ENCODE measurements around the gene ASPSCR1. TPM values are rescaled to one million over a fixed set of nuclear protein-coding genes. Genes with fewer than 3 reads are reported as not detected.
A peak's percentile ranks its signal among the peaks of the same experiment; 100 is the strongest.

The ASPSCR1 gene
- total RNA-seq, 1 donor from 2014 or later = 30.4 TPM

DNA sequence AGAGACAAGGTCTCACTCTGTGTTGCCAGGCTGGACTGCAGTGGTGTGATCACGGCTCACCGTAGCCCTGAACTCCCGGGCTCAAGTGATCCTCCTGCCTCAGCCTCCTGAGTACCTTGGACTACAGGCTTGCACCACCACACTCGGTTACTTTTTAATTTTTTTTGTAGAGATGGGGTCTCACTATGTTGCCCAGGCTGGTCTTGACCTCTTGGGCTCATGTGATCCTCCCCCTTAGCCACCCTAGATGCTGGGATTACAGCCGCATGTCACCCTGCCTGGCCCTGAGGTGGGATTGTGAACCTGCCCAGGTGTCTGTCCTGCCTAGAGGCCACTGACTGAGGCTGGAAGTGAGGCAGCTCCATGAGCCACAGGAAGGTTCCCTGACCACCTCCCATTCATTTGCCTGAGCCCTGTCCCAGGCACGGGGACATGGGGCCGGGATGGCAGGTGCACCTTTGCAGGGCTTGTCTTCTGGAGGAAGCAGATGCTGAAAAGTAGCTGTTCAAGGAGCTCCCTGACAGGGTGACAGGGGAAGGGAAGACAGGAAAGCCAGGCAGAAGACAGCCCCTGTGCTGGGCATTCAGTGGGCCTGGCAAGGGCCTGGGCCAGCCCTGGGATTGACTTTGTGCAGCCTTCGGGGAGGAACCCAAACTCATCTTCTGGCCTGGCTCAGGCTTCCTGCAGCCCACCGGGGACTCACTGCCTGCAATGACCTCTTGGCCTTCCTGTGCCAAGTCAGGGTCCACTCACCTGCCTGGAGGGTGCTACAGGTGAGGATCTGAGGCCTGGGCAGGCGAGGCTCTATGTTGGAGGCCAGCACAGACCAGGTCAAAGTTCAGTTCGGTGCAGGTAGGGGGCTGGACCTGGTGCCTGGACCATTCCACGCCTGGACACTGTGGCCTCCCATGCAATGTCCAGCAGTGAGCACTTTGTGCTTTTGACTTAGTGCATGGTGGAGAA lies 8.3 kb upstream of the ASPSCR1 start:
- TF ChIP-seq, protein P1, sequence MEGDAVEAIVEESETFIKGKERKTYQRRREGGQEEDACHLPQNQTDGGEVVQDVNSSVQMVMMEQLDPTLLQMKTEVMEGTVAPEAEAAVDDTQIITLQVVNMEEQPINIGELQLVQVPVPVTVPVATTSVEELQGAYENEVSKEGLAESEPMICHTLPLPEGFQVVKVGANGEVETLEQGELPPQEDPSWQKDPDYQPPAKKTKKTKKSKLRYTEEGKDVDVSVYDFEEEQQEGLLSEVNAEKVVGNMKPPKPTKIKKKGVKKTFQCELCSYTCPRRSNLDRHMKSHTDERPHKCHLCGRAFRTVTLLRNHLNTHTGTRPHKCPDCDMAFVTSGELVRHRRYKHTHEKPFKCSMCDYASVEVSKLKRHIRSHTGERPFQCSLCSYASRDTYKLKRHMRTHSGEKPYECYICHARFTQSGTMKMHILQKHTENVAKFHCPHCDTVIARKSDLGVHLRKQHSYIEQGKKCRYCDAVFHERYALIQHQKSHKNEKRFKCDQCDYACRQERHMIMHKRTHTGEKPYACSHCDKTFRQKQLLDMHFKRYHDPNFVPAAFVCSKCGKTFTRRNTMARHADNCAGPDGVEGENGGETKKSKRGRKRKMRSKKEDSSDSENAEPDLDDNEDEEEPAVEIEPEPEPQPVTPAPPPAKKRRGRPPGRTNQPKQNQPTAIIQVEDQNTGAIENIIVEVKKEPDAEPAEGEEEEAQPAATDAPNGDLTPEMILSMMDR (IDR thresholded peaks at IDR 0.05) = no peak
- Mint-ChIP-seq H3K4me1 (ENCODE audit: low read depth) (peaks cover 2% of the 10 kb centered on the region), H3K9me3 (ENCODE audit: low read depth) (no peaks in the 10 kb centered on the region), H3K27ac (ENCODE audit: unreplicated experiment) (no peak overlapping the region), H3K27me3 (ENCODE audit: low read depth) (peaks cover 12% of the 10 kb centered on the region), H3K4me3 (ENCODE audit: unreplicated experiment) (no peak overlapping the region), H3K36me3 (ENCODE audit: low read depth) (no peaks in the 10 kb centered on the region)
- DNase-seq (ENCODE audit: low spot score) = peak; percentile 65

DNA sequence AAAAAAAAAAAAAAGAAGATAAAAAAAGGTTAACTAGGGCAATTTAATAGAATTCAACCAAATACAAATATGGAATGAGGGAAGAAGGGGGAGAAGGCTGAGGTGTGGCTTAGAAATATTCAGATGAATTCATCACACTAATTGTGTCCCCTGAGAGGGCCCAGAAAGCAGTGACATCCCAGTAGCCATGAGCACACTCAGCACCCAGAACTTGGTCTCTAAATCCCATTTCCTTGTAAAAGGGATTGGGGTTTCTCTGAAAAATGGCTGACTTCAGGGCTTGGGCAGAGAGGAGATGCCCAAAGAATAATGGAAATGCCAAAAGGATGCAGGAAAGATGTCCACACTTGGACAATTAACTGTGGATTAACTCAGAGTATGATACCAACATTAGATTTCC lies 4.0 kb upstream of the ASPSCR1 start:
- H3K36me3 Mint-ChIP-seq (ENCODE audit: low read depth) = no peaks in the 10 kb centered on the region
- no peaks in the 10 kb centered on the region for H3K27me3 Mint-ChIP-seq (ENCODE audit: low read depth)
- no peaks in the 10 kb centered on the region for H3K9me3 Mint-ChIP-seq (ENCODE audit: low read depth)
- H3K27ac Mint-ChIP-seq (ENCODE audit: unreplicated experiment) = no peak overlapping the region
- TF ChIP-seq, protein P1 (IDR thresholded peaks at IDR 0.05) = no peak
- DNase-seq (ENCODE audit: low spot score) = no peak
- no peak overlapping the region for H3K4me3 Mint-ChIP-seq (ENCODE audit: unreplicated experiment)
- peaks cover 7% of the 10 kb centered on the region for H3K4me1 Mint-ChIP-seq (ENCODE audit: low read depth)

DNA sequence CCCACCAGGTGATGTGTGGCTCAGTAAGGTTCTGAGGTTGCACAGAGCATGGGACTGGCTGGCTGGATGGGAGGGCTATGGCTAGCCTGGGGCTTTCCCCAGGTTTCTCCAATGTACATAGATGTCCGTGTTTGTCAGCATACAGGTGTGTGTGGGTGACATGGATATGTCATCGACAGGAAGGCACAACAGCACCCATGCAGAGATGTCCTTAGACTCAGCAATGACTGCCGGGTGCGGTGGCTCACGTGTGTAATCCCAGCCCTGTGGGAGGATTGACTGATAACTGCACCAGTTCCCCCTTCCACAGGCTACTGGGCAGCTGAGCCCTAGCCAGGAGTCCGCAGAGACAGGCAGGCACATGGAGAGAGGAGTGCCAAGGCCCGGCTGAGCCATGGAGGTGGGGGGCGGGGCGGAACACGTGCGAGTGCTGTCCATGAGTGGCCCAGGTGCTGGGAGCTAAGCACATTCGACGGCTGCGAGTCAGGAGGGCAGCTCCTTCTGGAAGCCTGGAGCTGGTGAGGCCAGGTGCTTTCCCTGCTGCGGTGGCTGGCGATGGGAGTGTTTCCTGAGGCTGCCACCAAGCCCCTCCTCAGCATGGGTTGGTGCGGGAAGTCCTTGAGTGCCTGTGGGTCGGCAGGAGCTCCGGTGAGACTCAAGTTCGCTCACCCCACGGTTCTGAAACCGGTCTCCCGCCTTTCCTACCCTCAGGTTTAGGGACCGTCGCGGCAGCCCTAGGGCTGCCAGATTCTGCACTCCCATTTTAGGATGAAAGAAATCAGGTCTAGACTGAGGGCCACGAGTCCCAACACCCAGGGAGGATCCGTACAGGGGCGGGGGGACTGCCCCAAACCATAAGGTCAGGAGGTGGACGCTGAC lies 858 bp upstream of the ASPSCR1 start:
- H3K4me1 Mint-ChIP-seq (ENCODE audit: low read depth) = peaks cover 17% of the 10 kb centered on the region
- H3K27me3 Mint-ChIP-seq (ENCODE audit: low read depth) = no peaks in the 10 kb centered on the region
- TF ChIP-seq, protein P1 (IDR thresholded peaks at IDR 0.05) = no peak
- peak overlapping the region; percentile 87 for H3K4me3 Mint-ChIP-seq (ENCODE audit: unreplicated experiment)
- H3K27ac Mint-ChIP-seq (ENCODE audit: unreplicated experiment) = peak overlapping the region; percentile 96
- no peaks in the 10 kb centered on the region for H3K9me3 Mint-ChIP-seq (ENCODE audit: low read depth)
- peaks cover 4% of the 10 kb centered on the region for H3K36me3 Mint-ChIP-seq (ENCODE audit: low read depth)
- DNase-seq (ENCODE audit: low spot score) = peak; percentile 88

DNA sequence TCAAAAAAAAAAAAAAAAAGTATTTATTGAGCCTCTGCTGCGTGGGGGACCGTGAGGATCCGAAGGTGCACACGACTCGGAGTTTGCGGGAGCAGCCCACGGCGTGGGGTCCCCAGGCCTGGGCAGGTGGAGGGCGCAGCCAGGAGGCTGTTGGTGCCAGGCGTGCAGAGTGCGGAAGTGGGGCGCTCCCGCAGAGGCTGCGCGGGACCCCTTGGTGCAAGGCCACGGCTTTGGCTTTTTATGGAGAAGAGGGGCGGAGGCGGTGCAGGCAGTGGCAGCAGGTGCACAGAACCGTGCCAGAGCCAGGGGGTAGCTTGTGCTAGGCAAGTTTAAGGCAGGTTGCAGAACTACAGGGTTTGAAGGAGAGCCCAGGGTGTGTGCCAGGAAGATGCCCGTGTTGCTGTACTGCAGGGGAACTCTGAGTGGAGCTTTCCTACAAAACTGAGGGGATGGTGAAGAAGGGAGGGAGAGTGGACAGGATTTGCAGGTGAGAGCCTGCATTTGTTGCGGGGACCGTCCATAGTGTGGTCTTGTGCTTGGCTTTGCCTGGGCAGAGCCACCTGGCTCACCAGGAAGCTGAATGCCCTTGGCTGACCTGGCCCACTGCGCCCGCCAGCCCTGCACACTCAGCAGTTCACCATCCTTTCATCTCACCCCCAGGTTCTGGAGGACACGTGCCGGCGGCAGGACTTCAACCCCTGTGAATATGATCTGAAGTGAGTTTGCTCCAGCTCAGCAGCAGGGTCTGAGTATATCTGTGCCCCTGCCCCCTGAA lies 1.3 kb downstream of the ASPSCR1 start:
- Mint-ChIP-seq H3K4me3 (ENCODE audit: unreplicated experiment) (peak overlapping the region; percentile 70), H3K27ac (ENCODE audit: unreplicated experiment) (peak overlapping the region; percentile 49), H3K9me3 (ENCODE audit: low read depth) (no peaks in the 10 kb centered on the region), H3K4me1 (ENCODE audit: low read depth) (peaks cover 17% of the 10 kb centered on the region), H3K27me3 (ENCODE audit: low read depth) (no peaks in the 10 kb centered on the region), H3K36me3 (ENCODE audit: low read depth) (peaks cover 4% of the 10 kb centered on the region)
- no peak for DNase-seq (ENCODE audit: low spot score)
- TF ChIP-seq, protein P1 (IDR thresholded peaks at IDR 0.05) = no peak

Measured in chondrocyte (in vitro differentiated cells).